Tibial nerve (tissue), 4 donors: ENCODE results near the gene LRRTM4. TPM values are rescaled to one million over a fixed set of nuclear protein-coding genes. Genes with fewer than 3 reads are reported as not detected.

ENCODE experiments used
- DNase-seq, 2 donors: peaks; one replicate each; pipeline ENCODE4 v3.0.0-alpha.2; 2019; ENCODE audit warnings: low spot score in 2 of 2
- H3K27ac ChIP-seq, 4 donors: fragments of 200-600 bp; sonication (generic) in 3 of 4; one replicate each; pipeline ENCODE4 v1.5.1; 2017 to 2019; ENCODE audit warnings: mild to moderate bottlenecking in 1 of 4
- H3K27me3 ChIP-seq, 2 donors: fragments of 200-600 bp; sonication (generic) in 1 of 2; one replicate each; pipeline versions ENCODE4 v1.5.1 to v1.6.0; 2017 to 2019
- H3K36me3 ChIP-seq, 3 donors: fragments of 200-600 bp; sonication (generic); one replicate each; pipeline ENCODE4 v1.5.1; 2018 to 2019
- H3K4me1 ChIP-seq, 4 donors: fragments of 200-600 bp; sonication (generic) in 3 of 4; one replicate each; pipeline ENCODE4 v1.5.1; 2017 to 2019
- H3K4me3 ChIP-seq, 4 donors: fragments of 200-600 bp; sonication (generic) in 3 of 4; one replicate each; pipeline ENCODE4 v1.5.1; 2017 to 2019; ENCODE audit warnings: mild to moderate bottlenecking in 1 of 4, moderate library complexity in 1 of 4
- H3K9me3 ChIP-seq, 4 donors: fragments of 200-600 bp; sonication (generic) in 3 of 4; one replicate each; pipeline ENCODE4 v1.5.1; 2017 to 2019
- EP300 ChIP-seq, 2 donors: sonication (generic); formaldehyde crosslinking; IDR thresholded peaks; one replicate each; pipeline ENCODE4 v1.6.1; 2017; ENCODE audit warnings: antibody characterized with exemption in 2 of 2, mild to moderate bottlenecking in 1 of 2
- POLR2A ChIP-seq, 2 donors: fragments of 450-650 bp; IDR thresholded peaks; one replicate each; pipeline ENCODE4 v1.6.1; 2017; ENCODE audit warnings: antibody characterized with exemption in 2 of 2, mild to moderate bottlenecking in 2 of 2, moderate library complexity in 2 of 2
- WGBS, 2 donors: methylation state at CpG; one replicate each; pipeline ENCODE4 v1.1.5; 2018; 5-methylcytosine and 5-hydroxymethylcytosine counted together
- total RNA-seq, 4 donors: library from RNA; depleted of rRNA; stranded (reverse); fragments of >200 nt; gene quantifications; one replicate each; pipeline ENCODE4 v1.1.0, GENCODE V29; 2016
- TF ChIP-seq, protein P1 (sequence below), 5 experiments: fragments of 200-600 bp in 3 of 5; fragments of 450-650 bp in 2 of 5; sonication (generic) in 3 of 5; IDR thresholded peaks; one replicate each; pipeline ENCODE4 v1.5.1; 2016 to 2019; ENCODE audit warnings: antibody characterized with exemption in 5 of 5, mild to moderate bottlenecking in 3 of 5, moderate library complexity in 2 of 5

Gene LRRTM4
- total RNA-seq, 4 donors from 2014 or later: 2.9 to 8.1 (median 7.6) TPM

DNA sequence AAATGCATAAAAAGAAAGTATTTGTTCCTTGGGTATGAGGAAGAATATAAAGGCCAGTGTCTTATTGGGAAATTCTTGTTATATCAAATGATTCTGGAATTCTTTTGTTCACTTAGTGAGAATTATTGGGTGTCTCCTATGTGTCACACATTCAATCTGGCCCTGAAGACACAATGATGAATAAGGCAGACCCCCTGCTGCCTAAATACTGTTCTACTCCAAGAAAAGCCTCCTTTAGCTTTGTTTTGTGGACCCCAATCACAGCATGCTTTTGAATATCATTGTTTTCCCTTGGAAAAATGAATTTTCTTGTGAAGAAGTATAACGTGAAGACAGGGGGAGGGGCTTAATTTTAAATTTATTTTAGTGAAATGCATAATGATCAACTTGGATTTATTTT, 682.4 kb downstream of the LRRTM4 start:
- H3K36me3 ChIP-seq: no peaks in the 10 kb centered on the region
- WGBS, 2 donors: 40 to 43% methylated on average over 1 of the region's 1 CpG
- no peak for TF ChIP-seq EP300 (IDR thresholded peaks at IDR 0.05)
- TF ChIP-seq POLR2A (IDR thresholded peaks at IDR 0.05): no peak
- TF ChIP-seq, protein P1, sequence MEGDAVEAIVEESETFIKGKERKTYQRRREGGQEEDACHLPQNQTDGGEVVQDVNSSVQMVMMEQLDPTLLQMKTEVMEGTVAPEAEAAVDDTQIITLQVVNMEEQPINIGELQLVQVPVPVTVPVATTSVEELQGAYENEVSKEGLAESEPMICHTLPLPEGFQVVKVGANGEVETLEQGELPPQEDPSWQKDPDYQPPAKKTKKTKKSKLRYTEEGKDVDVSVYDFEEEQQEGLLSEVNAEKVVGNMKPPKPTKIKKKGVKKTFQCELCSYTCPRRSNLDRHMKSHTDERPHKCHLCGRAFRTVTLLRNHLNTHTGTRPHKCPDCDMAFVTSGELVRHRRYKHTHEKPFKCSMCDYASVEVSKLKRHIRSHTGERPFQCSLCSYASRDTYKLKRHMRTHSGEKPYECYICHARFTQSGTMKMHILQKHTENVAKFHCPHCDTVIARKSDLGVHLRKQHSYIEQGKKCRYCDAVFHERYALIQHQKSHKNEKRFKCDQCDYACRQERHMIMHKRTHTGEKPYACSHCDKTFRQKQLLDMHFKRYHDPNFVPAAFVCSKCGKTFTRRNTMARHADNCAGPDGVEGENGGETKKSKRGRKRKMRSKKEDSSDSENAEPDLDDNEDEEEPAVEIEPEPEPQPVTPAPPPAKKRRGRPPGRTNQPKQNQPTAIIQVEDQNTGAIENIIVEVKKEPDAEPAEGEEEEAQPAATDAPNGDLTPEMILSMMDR (IDR thresholded peaks at IDR 0.05): no peak
- H3K27me3 ChIP-seq: no peaks in the 10 kb centered on the region
- no peak for DNase-seq
- no peak overlapping the region for H3K4me3 ChIP-seq
- H3K9me3 ChIP-seq: no peaks in the 10 kb centered on the region
- no peaks in the 10 kb centered on the region for H3K4me1 ChIP-seq
- no peak overlapping the region for H3K27ac ChIP-seq

DNA sequence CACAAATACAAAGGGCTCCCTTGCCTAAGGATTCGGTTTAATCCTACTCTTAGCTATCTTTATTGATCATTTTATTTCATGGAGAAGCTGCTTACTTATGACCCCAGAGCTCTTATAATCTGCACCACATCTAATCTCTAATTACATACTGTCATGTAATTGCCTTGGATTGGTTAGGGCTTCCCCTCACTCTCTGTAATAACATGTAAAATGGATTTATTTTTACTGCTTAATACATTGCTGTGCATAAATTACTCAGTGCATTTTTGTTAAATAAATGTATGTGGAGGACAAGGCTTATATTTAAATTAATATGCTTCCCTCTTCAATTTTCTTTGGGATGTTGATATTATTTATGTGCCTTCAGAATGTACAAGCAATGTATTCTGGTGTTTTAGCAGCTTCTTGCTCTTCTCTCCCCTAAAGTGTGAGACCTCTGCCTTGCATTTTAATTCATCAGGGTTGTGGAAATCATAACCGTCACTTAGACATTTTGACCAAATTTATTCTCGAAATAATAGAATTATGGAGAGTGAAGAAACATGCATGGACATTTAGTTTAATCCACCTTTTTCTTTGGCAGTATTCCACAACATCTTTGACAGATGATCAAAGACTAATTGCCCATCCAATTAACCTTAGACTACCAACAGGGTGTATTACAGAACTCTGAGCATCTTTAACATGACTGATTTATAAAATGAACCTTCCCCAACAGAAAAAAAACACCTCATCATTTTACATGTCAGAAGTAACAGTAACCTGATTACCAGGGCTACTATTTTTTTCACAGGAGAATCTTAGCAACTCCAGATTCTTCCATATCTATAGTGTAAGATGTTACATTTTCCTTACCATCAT, 692.6 kb downstream of the LRRTM4 start:
- no peak overlapping the region for H3K4me3 ChIP-seq
- 87 to 88% methylated on average over 3 of the region's 3 CpGs for WGBS, 2 donors
- H3K9me3 ChIP-seq: no peaks in the 10 kb centered on the region
- no peak for DNase-seq
- no peak overlapping the region for H3K27ac ChIP-seq
- H3K4me1 ChIP-seq: no peaks in the 10 kb centered on the region
- no peaks in the 10 kb centered on the region for H3K36me3 ChIP-seq
- TF ChIP-seq EP300 (IDR thresholded peaks at IDR 0.05) (no peak), POLR2A (IDR thresholded peaks at IDR 0.05) (no peak)
- TF ChIP-seq, protein P1 (IDR thresholded peaks at IDR 0.05): no peak
- H3K27me3 ChIP-seq: no peaks in the 10 kb centered on the region

DNA sequence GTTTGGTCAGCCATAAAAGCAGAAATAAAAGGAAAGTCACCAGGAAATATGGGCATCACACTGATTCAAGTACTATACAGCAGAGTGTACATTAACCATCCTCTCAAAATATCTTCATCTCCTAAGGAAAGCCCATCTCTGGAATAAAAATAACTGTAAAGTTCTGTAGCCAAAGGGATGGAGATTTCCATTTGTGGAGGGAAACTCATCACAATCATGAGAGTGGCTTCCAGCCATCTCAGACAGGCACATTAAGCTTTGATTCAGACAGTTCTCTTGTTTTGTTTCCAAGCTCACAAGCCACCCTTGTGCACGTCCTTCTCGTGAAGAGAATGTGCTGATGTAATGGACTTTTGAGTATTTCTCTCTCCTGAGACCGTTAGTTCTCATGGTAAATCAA, 695.5 kb downstream of the LRRTM4 start:
- TF ChIP-seq EP300 (IDR thresholded peaks at IDR 0.05) (no peak), POLR2A (IDR thresholded peaks at IDR 0.05) (no peak)
- TF ChIP-seq, protein P1 (IDR thresholded peaks at IDR 0.05): no peak
- WGBS, 2 donors: 13 to 39% methylated on average over 3 of the region's 3 CpGs

DNA sequence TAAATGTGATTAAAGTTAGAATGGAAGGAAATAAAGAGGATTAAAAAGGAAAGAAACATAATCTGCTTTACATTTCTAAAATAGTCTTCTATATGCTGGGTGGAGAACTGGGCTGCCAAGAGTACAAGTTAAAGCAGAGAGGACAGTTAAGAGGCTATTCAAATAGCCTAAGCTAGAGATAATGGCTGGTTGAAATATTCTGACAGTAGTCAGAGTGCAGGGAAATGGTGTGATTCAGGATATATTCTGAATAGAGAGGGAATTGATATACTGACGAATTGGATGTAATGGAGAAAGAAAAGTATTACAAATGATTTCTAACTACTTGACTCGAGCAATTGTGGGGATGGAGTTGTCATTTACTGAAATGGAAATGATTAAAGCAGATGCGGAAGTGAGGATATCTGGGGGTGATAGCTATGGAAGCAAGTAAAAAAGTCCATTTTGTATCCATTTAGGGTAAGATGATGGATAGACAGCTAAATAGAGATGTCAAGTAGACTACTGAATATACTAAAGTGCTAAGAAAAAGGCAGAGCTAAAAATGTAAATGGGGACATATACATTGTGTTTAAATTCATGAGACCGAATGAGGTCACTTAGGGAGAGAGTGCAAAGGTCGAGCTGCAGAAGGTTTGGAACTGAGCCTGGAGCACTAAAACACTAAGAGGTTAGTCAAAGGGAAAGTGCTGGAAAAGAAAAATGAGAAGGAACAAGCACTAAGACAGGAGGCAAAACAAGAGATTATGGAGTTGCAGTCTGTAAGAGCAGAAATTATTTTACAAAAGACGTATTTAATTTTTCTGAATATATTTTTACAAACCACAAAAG, 696.8 kb downstream of the LRRTM4 start:
- Histone ChIP-seq H3K27ac (no peak overlapping the region), H3K27me3 (no peaks in the 10 kb centered on the region), H3K4me3 (no peak overlapping the region), H3K9me3 (no peaks in the 10 kb centered on the region), H3K4me1 (no peaks in the 10 kb centered on the region), H3K36me3 (no peaks in the 10 kb centered on the region)
- WGBS, 2 donors: 56 to 64% methylated on average over 6 of the region's 6 CpGs
- TF ChIP-seq EP300 (IDR thresholded peaks at IDR 0.05) (no peak), POLR2A (IDR thresholded peaks at IDR 0.05) (no peak)
- TF ChIP-seq, protein P1 (IDR thresholded peaks at IDR 0.05): no peak
- DNase-seq: no peak

More for the DNA sequence above, 695.5 kb downstream of the LRRTM4 start:
- DNase-seq: no peak
- H3K9me3 ChIP-seq: no peaks in the 10 kb centered on the region
- H3K27me3 ChIP-seq: no peaks in the 10 kb centered on the region
- no peak overlapping the region for H3K4me3 ChIP-seq
- no peak overlapping the region for H3K27ac ChIP-seq
- no peaks in the 10 kb centered on the region for H3K4me1 ChIP-seq
- no peaks in the 10 kb centered on the region for H3K36me3 ChIP-seq

DNA sequence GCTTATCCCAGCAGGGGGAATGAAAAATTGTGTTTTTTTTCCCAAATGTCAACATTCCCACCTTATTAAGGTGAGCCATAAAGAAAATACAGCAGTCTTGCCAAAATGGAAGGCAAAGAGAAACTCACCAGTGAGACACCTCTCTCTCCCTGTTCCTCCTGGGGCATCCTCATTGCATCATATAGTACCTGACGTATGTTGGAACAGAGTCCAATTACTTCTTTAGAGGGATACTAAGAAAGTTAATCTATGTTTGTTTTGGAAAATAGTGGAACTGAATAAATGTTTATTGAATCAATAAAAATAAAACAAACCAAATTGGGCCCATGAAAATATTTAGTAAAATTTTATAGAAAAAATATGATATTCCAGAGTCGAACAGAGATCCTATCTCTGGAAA, 700.4 kb downstream of the LRRTM4 start:
- TF ChIP-seq, protein P1 (IDR thresholded peaks at IDR 0.05): no peak
- TF ChIP-seq EP300 (IDR thresholded peaks at IDR 0.05) (no peak), POLR2A (IDR thresholded peaks at IDR 0.05) (no peak)
- WGBS, 2 donors: 81 to 83% methylated on average over 2 of the region's 2 CpGs
- Histone ChIP-seq H3K9me3 (no peaks in the 10 kb centered on the region), H3K36me3 (no peaks in the 10 kb centered on the region), H3K27me3 (no peaks in the 10 kb centered on the region), H3K4me1 (no peaks in the 10 kb centered on the region), H3K4me3 (no peak overlapping the region), H3K27ac (no peak overlapping the region)
- no peak for DNase-seq
